Activated CD8-positive, alpha-beta T cell treated with anti-CD3 and anti-CD28 coated beads for 36 hours (primary cell): Measurements from ENCODE around the gene GLIPR1. TPM values are rescaled to one million over a fixed set of nuclear protein-coding genes. Genes with fewer than 3 reads are reported as not detected.

Source experiments
- ATAC-seq: fragments of 200-7000 bp; cut with Tn5 transposase; one replicate; pipeline ENCODE4 v1.10.0; 2021; ENCODE audit warnings: mild to moderate bottlenecking, moderate library complexity
- CTCF ChIA-PET: fragments of 350-600 bp; sonication (Branson Sonifier 250); formaldehyde crosslinking; loops from one replicate; lab custom pipeline; 2021; ENCODE audit warnings: antibody characterized with exemption; lab: Charles Lee
- POLR2A ChIA-PET: fragments of 350-600 bp; sonication (Branson Sonifier 250); formaldehyde crosslinking; loops from one replicate; lab custom pipeline; 2021; ENCODE audit warnings: antibody characterized with exemption; lab: Charles Lee
- DNase-seq: peaks from one replicate; pipeline ENCODE4 v3.0.0-alpha.2; 2020
- H3K27ac Mint-ChIP-seq: one replicate; pipeline ENCODE4 v1.8.0; 2021; ENCODE audit warnings: mild to moderate bottlenecking, mixed read lengths
- H3K27me3 Mint-ChIP-seq: one replicate; pipeline ENCODE4 v1.8.0; 2021; ENCODE audit warnings: mixed read lengths
- H3K36me3 Mint-ChIP-seq: one replicate; pipeline ENCODE4 v1.8.0; 2021; ENCODE audit warnings: low read depth, mixed read lengths
- H3K4me1 Mint-ChIP-seq: one replicate; pipeline ENCODE4 v1.8.0; 2021; ENCODE audit warnings: low read depth, mixed read lengths
- H3K4me3 Mint-ChIP-seq: one replicate; pipeline ENCODE4 v1.8.0; 2021; ENCODE audit warnings: mild to moderate bottlenecking, moderate library complexity, mixed read lengths
- H3K9me3 Mint-ChIP-seq: one replicate; pipeline ENCODE4 v1.8.0; 2021; ENCODE audit warnings: mixed read lengths
- intact Hi-C: fragments of 100-400 bp; cut with micrococcal nuclease; formaldehyde crosslinking; loops from one replicate; pipeline ENCODE4 v1.10.0; 2022
- total RNA-seq, 2 experiments: library from RNA; stranded (reverse); gene quantifications; one replicate each; pipeline ENCODE4 v1.2.3, GENCODE V29; 2021
- TF ChIP-seq, protein P1 (sequence below): fragments of 200-600 bp; IDR thresholded peaks from one replicate; pipeline ENCODE4 v1.8.0; 2022; ENCODE audit warnings: antibody characterized with exemption, mild to moderate bottlenecking

GLIPR1 gene
- total RNA-seq, 2 experiments from 2014 or later, result 15.9 to 18.6 TPM

DNA sequence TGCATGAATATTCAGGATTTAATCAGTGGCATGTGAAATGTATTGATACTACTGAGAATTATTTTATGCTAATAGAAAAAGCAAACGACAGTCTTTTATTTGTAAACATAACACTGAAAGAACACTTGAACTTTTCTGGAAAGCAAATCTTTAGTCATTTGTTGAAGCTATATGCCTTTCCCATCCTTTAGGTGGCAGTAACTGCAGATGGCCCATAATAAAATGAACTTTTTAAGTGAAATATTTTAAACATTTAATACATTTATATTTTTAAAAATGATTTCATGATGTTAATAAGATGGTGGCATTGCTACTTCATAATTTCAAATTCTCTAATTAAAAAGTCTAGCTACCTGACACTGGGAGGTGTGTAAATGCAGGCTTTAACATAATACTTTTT, 44.7 kb downstream of the GLIPR1 start:
- Mint-ChIP-seq H3K27ac (no peak overlapping the region), H3K4me1 (peaks cover 8% of the 10 kb centered on the region), H3K27me3 (peaks cover 33% of the 10 kb centered on the region), H3K9me3 (no peaks in the 10 kb centered on the region), H3K36me3 (no peaks in the 10 kb centered on the region), H3K4me3 (no peak overlapping the region)
- ATAC-seq (no peak), DNase-seq (no peak)
- ChIA-PET POLR2A (no interaction called here), CTCF (interaction anchor here (1.1 to 3.9 kb wide), 4 partner anchors 14 to 931 kb away, joined by 3 to 27 read pairs (median 4); partner anchors contain the start of gene KRR1)
- TF ChIP-seq, protein P1, sequence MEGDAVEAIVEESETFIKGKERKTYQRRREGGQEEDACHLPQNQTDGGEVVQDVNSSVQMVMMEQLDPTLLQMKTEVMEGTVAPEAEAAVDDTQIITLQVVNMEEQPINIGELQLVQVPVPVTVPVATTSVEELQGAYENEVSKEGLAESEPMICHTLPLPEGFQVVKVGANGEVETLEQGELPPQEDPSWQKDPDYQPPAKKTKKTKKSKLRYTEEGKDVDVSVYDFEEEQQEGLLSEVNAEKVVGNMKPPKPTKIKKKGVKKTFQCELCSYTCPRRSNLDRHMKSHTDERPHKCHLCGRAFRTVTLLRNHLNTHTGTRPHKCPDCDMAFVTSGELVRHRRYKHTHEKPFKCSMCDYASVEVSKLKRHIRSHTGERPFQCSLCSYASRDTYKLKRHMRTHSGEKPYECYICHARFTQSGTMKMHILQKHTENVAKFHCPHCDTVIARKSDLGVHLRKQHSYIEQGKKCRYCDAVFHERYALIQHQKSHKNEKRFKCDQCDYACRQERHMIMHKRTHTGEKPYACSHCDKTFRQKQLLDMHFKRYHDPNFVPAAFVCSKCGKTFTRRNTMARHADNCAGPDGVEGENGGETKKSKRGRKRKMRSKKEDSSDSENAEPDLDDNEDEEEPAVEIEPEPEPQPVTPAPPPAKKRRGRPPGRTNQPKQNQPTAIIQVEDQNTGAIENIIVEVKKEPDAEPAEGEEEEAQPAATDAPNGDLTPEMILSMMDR, result no peak
- intact Hi-C loops, result loop anchor here (10.0 kb wide), 1 partner anchor 120 kb away; no protein-coding TSS in a partner anchor

DNA sequence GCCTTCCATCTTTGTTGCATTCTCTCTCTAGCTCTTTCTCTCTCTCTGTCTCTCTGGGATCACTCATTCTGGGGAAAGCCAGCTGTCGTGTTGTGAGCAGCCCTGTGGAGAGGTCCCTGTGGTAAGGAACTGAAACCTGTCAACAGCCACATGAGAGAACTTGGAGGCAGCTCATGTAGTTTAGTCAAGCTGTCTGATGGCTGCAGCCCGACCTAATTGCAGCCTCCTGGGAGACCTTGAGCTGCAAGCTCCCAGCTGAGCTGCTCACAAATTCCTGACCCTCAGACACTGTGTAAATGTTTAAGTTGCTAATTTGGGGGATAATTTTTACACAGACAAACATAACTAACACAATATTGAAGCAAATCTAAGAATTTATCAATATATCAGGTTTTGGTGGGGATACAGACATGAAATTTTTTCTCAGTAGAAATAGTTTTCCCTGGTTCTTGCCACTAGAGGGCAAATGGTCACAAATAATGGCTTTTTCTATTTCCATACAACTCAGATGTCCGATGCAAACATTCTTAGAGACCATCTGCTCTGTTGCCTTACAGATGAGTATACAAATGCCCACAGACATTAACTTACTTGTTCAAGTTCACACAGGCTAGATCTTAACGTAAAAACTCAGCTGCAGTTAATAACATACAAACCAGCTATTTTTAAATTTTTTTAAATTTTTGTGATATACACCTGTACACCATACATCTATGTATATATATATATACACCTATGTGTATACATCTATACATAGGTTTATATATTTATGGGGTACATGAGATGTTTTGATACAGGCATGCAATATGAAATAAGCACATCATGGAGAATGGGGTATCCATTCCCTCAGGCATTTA, 46.3 kb downstream of the GLIPR1 start:
- ATAC-seq, result peak; percentile 66
- intact Hi-C loops, result loop anchor here (2.0 to 10.0 kb wide), 2 partner anchors 118 to 510 kb away; no protein-coding TSS in a partner anchor
- Mint-ChIP-seq H3K36me3 (no peaks in the 10 kb centered on the region), H3K9me3 (no peaks in the 10 kb centered on the region), H3K27me3 (peaks cover 28% of the 10 kb centered on the region), H3K4me3 (no peak overlapping the region), H3K4me1 (peaks cover 8% of the 10 kb centered on the region), H3K27ac (no peak overlapping the region)
- DNase-seq, result peak; percentile 39
- ChIA-PET CTCF (interaction anchor here (0.6 to 3.9 kb wide), 32 partner anchors 9 to 1058 kb away, joined by 3 to 27 read pairs (median 4); partner anchors contain the start of gene PHLDA1), POLR2A (interaction anchor here (1.2 kb wide), 1 partner anchor 505 kb away, joined by 3 read pairs; the partner anchor contains the start of gene PHLDA1)
- TF ChIP-seq, protein P1, result peak; percentile 61

DNA sequence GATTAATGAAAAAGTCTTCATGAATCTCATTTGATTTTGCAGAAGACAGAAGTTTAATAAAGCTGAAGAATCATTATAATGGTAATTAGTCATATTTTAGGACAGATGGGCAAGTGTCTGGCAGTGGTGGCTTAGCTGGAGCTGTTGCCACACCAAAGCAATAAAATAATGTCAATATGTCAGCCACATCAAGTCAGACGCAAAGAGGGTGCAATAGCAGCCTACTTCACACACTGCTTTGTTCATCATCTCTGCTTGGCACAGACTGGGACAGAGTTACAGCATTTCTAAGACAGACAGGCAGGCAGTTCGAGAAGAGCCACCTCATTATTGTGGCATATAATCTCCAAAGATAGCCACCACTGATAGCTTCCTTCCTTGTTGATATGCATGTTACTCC, 47.7 kb downstream of the GLIPR1 start:
- CTCF ChIA-PET, result interaction anchor here (0.7 to 3.9 kb wide), 13 partner anchors 15 to 1056 kb away, joined by 3 to 27 read pairs (median 6); partner anchors contain the start of gene PHLDA1
- no peak for DNase-seq
- Mint-ChIP-seq H3K4me3 (no peak overlapping the region), H3K27me3 (peaks cover 29% of the 10 kb centered on the region), H3K36me3 (no peaks in the 10 kb centered on the region), H3K4me1 (peaks cover 8% of the 10 kb centered on the region), H3K9me3 (no peaks in the 10 kb centered on the region), H3K27ac (no peak overlapping the region)
- intact Hi-C loops, result loop anchor here (10.0 kb wide), 1 partner anchor 117 kb away; no protein-coding TSS in a partner anchor
- TF ChIP-seq, protein P1, result no peak
- no peak for ATAC-seq
- POLR2A ChIA-PET, result interaction anchor here (0.9 to 1.2 kb wide), 3 partner anchors 17 to 509 kb away, joined by 3 read pairs; partner anchors contain the start of genes KRR1 and PHLDA1

DNA sequence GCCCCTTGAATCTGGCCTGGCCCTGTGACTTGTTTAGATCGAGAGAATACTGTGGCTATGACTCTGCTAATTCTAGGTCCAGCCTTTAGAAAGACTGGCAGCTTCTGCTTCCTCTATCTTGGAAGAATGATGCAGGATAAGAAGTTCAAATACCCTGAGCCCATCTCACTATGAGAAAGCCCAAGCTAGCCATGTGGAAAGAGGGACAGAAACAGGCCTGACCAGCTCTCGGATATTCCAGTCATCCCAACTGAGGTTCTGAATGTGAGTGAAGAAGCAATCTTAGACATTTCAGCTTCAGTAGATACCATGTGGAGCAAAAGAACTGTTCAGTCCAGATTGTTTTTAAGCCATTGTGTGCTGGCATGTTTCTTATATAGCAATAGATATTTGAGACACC, 48.1 kb downstream of the GLIPR1 start:
- intact Hi-C loops, result loop anchor here (10.0 kb wide), 1 partner anchor 116 kb away; no protein-coding TSS in a partner anchor
- H3K9me3 Mint-ChIP-seq, result no peaks in the 10 kb centered on the region
- ChIA-PET CTCF (interaction anchor here (1.2 to 3.9 kb wide), 5 partner anchors 14 to 509 kb away, joined by 3 to 27 read pairs (median 7); partner anchors contain the start of gene PHLDA1), POLR2A (interaction anchor here (0.9 kb wide), 2 partner anchors 17 to 508 kb away, joined by 3 read pairs; partner anchors contain the start of gene KRR1)
- no peak overlapping the region for H3K27ac Mint-ChIP-seq
- H3K4me1 Mint-ChIP-seq, result peaks cover 8% of the 10 kb centered on the region
- no peaks in the 10 kb centered on the region for H3K36me3 Mint-ChIP-seq
- no peak overlapping the region for H3K4me3 Mint-ChIP-seq
- no peak for ATAC-seq
- TF ChIP-seq, protein P1, result no peak
- no peak for DNase-seq
- H3K27me3 Mint-ChIP-seq, result peaks cover 27% of the 10 kb centered on the region
